NCI-H526 (cell line): ENCODE data around the gene MOCS3.

Experiments used
- DNase-seq, 2 experiments: peaks; one replicate each; lab custom pipeline; 2025; lab: John Stamatoyannopoulos, UW

Gene MOCS3

DNA sequence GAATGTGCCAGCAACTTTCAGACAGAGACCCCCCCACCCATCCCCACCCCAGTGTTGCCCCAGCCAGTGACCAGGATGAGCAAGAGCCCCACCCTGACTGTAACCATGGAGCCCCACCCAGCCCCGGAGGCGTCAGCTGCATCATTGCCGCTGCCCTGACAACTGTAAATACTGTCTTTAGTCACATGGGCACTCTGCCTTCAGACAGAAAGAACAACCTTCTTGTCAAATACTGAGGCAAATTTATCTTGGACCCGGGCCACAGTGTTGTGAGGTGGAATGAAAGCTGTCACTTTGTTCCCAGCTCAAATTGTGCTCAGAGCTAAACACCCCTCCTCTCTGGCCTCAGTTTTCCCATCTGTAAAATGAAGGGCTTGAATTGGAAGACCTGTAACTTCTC, 23.7 kb downstream of the MOCS3 start:
- peak in 1 of 2 experiments; percentile 30 for DNase-seq

GRCh38 chr20:50983321-50983720, 24.7 kb downstream of the MOCS3 start:
- DNase-seq = no peak

- peak; percentile 83 to 93 for DNase-seq
Measured at GRCh38 chr20:50987493-50988210, 29.0 kb downstream of the MOCS3 start.

- DNase-seq = no peak
Measured at GRCh38 chr20:50991076-50991475, 32.5 kb downstream of the MOCS3 start.

DNA sequence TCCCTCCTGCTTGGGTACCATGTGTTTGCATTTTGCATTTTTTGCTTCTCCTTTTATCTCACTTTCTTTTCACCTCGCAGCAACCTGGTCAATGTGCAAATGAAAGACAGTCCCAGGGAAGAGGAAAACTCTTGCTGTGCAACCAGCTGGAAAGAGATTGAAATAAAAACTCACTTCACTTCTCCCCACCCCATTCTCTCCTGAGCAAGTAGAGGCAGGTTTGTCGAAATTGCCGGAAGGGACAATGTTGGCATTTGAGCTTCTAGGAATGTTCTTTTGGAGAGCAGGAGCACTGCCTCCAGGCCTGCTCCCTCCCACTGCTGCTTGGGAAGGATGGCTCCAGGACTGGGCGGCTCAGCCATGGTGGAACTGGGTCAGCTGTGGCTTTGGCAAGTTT, 33.7 kb downstream of the MOCS3 start:
- no peak for DNase-seq

GRCh38 chr20:50992733-50993457, 34.3 kb downstream of the MOCS3 start:
- peak; percentile 87 to 88 for DNase-seq

- DNase-seq = no peak
Measured at GRCh38 chr20:50993876-50994275, 35.3 kb downstream of the MOCS3 start.

GRCh38 chr20:50995506-50995905, 36.9 kb downstream of the MOCS3 start:
- no peak for DNase-seq

DNA sequence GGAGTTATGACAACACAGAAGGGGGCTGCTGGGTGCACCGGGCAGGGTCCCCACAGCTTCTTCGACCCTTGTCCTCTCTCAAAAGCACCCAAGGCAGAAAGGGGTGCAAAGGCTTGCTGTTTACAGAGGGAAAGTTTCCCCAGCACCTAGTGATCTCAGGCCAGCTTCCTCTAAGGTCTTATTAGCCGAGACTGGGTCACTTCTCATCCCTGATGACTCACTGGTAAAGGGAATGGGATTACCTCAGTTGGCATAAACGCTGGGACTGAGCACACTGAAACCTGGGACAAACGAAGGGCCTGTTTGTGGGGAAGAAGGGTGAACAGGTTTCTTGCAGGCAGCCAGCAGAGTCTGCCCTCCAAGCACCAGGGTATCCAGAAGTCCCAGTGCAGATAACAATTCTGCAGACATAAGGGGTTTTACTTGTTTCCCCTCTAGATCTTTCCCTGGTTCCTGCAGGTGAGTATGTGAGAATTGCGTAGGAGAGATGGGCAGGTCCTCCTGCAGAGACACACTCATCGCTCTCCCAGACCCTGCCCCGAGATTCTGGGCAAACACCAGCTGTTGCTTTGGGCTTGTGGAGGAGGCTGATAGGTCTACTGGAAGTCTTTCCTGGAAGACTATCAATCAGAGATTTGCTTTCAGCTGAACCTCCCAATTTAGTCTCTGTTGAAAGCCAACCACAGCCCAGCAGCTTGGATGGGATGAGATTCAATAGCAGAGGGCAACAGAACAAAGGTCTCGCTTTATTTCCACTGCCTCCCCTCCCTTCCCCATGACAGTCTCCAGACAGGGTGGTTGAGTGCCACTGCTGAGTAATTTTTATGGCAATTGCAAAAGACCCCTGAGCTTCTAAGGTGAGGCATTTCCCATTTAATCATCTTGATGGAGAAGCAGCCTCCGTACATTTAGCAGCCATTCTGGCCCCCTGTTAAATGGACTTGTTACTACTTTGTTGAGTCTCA, 38.6 kb downstream of the MOCS3 start:
- DNase-seq = no peak

DNA sequence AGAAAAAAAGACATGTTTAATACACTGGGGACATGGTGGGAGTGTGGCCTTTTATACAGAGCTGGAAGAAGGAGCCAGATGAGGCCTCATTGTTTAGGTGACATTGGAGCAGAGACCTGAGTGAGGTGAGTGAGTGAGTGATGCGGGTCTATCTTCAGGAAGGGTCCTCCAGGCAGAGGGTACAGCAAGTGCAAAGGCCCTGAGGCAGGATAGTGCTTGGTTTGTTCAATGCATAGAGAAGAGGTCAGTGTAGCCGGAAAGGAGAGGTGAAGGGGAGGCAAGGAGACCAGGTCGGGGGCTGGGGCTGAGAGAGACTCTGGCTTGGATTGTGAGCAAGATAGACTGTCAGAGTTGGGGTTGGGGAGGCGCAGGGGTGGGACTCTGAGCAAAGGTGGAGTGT, 40.7 kb downstream of the MOCS3 start:
- DNase-seq = no peak

- DNase-seq = no peak
Measured at GRCh38 chr20:51001430-51002265, 43.0 kb downstream of the MOCS3 start.

GRCh38 chr20:51002633-51003032, 44.0 kb downstream of the MOCS3 start:
- DNase-seq = no peak

GRCh38 chr20:51003753-51004152, 45.1 kb downstream of the MOCS3 start:
- peak in 1 of 2 experiments; percentile 43 for DNase-seq

- DNase-seq = no peak
Measured at GRCh38 chr20:51004305-51004727, 45.7 kb downstream of the MOCS3 start.

DNA sequence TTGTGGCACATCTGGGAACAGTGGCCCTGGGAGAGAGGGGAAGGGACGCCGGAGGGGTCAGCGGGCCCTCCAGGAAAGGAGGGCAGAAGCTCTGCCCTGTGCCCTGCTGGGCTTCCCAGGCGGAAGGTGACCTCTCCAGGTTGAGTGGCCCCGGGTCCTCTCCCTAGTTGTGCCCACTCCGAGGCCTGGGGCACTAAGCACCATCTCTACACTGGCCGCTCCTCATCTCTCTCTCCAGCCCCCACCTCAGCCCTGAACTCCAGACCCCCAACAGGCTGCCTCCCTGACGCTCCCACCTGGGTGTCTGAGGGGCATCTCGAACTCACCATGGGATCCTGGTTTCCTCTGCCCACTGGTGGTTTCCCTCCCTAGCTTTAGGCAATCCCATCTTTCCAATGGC, 46.2 kb downstream of the MOCS3 start:
- DNase-seq = no peak

GRCh38 chr20:51005214-51005613, 46.6 kb downstream of the MOCS3 start:
- no peak for DNase-seq

DNA sequence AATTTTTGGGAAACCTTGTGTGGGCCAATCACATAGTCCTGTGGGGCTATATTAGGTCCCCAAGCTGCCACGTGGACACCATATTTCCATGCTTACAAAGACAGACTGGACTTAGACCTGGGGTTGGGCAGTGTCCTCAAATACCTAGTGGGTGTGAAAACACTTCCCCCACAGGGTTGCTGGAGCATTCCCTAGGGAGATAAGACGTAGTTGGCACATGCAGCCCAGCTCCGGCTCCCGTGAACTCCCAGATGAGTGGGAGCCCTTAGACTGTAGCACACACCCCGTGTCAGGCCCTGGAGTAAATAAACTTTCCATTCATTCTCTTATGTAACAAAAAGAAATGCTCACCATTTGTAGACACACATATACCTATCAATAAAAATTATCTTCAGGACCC, 50.1 kb downstream of the MOCS3 start:
- no peak for DNase-seq

- DNase-seq = no peak
Measured at GRCh38 chr20:51009303-51010042, 50.9 kb downstream of the MOCS3 start.

GRCh38 chr20:51010043-51010365, 51.4 kb downstream of the MOCS3 start:
- DNase-seq = no peak

GRCh38 chr20:51010932-51011331, 52.3 kb downstream of the MOCS3 start:
- no peak for DNase-seq

- no peak for DNase-seq
Measured at GRCh38 chr20:51011479-51011878, 52.9 kb downstream of the MOCS3 start.
